Thyroid gland (tissue), 4 donors: Measurements from ENCODE around the gene COL26A1. TPM values are rescaled to one million over a fixed set of nuclear protein-coding genes. Genes with fewer than 3 reads are reported as not detected.

Experiments used
- DNase-seq, 2 donors: peaks; one replicate each; pipeline ENCODE4 v3.0.0-alpha.2; 2019
- H3K27ac ChIP-seq, 3 donors: fragments of 200-600 bp; sonication (generic); 1 replicate in 2 of 3; 2 replicates in 1 of 3; pipeline ENCODE4 v1.5.1; 2016 to 2019; ENCODE audit warnings: mild to moderate bottlenecking in 1 of 3, moderate library complexity in 1 of 3
- H3K27me3 ChIP-seq: fragments of 200-600 bp; sonication (generic); one replicate; pipeline ENCODE4 v1.5.1; 2019
- H3K36me3 ChIP-seq, 2 donors: fragments of 200-600 bp; sonication (generic); one replicate each; pipeline ENCODE4 v1.5.1; 2016 to 2019
- H3K4me1 ChIP-seq, 2 donors: fragments of 200-600 bp; sonication (generic); one replicate each; pipeline ENCODE4 v1.5.1; 2017 to 2019
- H3K4me3 ChIP-seq, 3 donors: fragments of 200-600 bp; sonication (generic); replicated peaks in 1 of 3; 1 replicate in 2 of 3; 2 replicates in 1 of 3; pipeline ENCODE4 v1.5.1; 2016; ENCODE audit warnings: mild to moderate bottlenecking in 1 of 3
- H3K9me3 ChIP-seq: fragments of 200-600 bp; sonication (generic); one replicate; pipeline ENCODE4 v1.5.1; 2017
- POLR2A ChIP-seq, 2 donors: fragments of 450-650 bp; IDR thresholded peaks; one replicate each; pipeline ENCODE4 v1.6.1; 2017; ENCODE audit warnings: antibody characterized with exemption in 2 of 2, mild to moderate bottlenecking in 2 of 2, moderate library complexity in 1 of 2
- WGBS, 2 donors: methylation state at CpG; one replicate each; pipeline ENCODE4 v1.1.5; 2017; 5-methylcytosine and 5-hydroxymethylcytosine counted together
- intact Hi-C: fragments of 100-400 bp; cut with DNase I; formaldehyde crosslinking; loops from one replicate; pipeline ENCODE4 v1.15.1; 2023
- total RNA-seq, 4 donors: library from RNA; depleted of rRNA; stranded (reverse); fragments of >200 nt; gene quantifications; one replicate each; pipeline ENCODE4 v1.2.3, GENCODE V29; 2016
- TF ChIP-seq, protein P1 (sequence below), 6 experiments: fragments of 200-600 bp in 3 of 6; fragments of 450-650 bp in 3 of 6; sonication (generic) in 3 of 6; IDR thresholded peaks; one replicate each; pipeline ENCODE4 v1.5.1; 2016 to 2019; ENCODE audit warnings: antibody characterized with exemption in 6 of 6, mild to moderate bottlenecking in 2 of 6, inconsistent platforms in 1 of 6, moderate library complexity in 1 of 6

Gene COL26A1
- total RNA-seq, 4 donors from 2014 or later: not detected

DNA sequence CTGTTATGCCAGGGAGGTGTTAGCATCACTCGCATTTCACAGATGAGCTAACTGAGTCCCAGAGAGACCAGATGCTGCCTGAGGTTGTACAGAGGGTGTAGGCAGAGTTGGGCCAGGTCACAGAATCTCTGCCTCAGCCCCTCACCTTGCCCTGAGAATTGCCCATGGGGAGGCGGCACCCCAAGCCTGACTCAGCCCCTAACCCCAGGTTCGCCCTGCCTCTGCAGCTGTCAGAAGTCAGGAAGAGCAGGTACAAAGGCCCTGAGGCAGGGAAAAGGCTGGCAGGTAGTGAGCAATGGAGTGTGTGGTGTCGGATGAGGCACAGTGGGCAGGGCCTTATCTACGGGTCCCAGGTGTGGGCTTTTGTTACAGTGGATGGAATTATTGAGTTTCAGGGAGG is 187.1 kb downstream of the COL26A1 start:
- WGBS, 2 donors: 90 to 95% methylated on average over 5 of the region's 5 CpGs
- H3K36me3 ChIP-seq: no peaks in the 10 kb centered on the region

DNA sequence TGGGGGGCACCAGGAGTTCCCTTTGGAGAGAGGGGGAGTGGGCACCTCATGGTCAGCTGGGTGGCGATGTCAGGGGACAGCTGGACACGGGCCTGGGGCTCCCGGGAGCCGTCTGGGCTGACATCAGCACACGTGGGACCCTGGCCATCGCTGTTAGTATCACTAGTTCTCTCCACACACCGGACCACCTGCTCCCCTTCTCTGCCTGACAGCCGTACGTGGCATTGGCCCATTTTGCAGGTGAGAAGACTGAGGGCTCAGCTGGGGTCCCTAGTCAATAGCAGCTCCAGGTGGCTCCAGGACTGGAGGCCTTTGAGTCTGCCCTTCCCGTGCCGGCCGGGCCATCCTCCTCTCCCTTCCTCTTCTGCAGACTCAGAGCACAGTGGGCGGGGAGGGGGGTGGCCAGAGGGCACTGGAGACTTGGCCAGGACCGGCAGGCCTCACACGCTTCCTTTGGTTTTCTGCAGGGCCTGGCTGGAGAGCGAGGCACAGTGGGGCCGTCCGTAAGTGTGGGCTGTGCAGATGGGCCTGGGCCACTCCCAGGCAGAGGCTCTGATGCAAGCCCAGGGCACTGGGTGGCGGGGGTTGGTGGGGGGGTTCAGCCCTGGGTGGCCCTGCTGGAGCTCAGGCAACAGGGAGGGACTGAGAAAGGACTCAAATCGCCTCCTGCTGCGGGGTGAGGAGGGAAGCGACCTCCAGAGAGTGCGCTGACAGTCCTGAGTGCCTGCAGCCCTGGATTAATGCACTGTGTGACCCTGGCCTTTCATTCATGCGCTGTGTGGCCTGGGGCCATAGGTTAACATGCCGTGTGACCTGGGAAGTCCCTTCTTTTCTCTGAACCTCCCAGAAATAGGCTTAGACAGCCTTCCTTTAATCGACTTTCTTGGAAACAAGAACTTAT is 188.2 kb downstream of the COL26A1 start:
- intact Hi-C loops: no loop called here
- no peaks in the 10 kb centered on the region for H3K27me3 ChIP-seq
- H3K9me3 ChIP-seq: no peaks in the 10 kb centered on the region
- H3K27ac ChIP-seq: no peak overlapping the region
- no peak overlapping the region for H3K4me3 ChIP-seq
- TF ChIP-seq, protein P1, sequence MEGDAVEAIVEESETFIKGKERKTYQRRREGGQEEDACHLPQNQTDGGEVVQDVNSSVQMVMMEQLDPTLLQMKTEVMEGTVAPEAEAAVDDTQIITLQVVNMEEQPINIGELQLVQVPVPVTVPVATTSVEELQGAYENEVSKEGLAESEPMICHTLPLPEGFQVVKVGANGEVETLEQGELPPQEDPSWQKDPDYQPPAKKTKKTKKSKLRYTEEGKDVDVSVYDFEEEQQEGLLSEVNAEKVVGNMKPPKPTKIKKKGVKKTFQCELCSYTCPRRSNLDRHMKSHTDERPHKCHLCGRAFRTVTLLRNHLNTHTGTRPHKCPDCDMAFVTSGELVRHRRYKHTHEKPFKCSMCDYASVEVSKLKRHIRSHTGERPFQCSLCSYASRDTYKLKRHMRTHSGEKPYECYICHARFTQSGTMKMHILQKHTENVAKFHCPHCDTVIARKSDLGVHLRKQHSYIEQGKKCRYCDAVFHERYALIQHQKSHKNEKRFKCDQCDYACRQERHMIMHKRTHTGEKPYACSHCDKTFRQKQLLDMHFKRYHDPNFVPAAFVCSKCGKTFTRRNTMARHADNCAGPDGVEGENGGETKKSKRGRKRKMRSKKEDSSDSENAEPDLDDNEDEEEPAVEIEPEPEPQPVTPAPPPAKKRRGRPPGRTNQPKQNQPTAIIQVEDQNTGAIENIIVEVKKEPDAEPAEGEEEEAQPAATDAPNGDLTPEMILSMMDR (IDR thresholded peaks at IDR 0.05): no peak
- TF ChIP-seq POLR2A (IDR thresholded peaks at IDR 0.05): no peak
- DNase-seq: no peak
- H3K36me3 ChIP-seq: no peaks in the 10 kb centered on the region
- H3K4me1 ChIP-seq: no peaks in the 10 kb centered on the region
- 76 to 77% methylated on average over 22 to 25 of the region's 26 CpGs for WGBS, 2 donors

More for the DNA sequence above, 187.1 kb downstream of the COL26A1 start:
- Histone ChIP-seq H3K9me3 (no peaks in the 10 kb centered on the region), H3K27ac (no peak overlapping the region), H3K4me1 (no peaks in the 10 kb centered on the region), H3K27me3 (no peaks in the 10 kb centered on the region), H3K4me3 (no peak overlapping the region)
- DNase-seq: no peak
- intact Hi-C loops: loop anchor here (10.0 kb wide), 2 partner anchors 255 to 845 kb away; partner anchors contain the start of gene PRKRIP1
- TF ChIP-seq POLR2A (IDR thresholded peaks at IDR 0.05): no peak

DNA sequence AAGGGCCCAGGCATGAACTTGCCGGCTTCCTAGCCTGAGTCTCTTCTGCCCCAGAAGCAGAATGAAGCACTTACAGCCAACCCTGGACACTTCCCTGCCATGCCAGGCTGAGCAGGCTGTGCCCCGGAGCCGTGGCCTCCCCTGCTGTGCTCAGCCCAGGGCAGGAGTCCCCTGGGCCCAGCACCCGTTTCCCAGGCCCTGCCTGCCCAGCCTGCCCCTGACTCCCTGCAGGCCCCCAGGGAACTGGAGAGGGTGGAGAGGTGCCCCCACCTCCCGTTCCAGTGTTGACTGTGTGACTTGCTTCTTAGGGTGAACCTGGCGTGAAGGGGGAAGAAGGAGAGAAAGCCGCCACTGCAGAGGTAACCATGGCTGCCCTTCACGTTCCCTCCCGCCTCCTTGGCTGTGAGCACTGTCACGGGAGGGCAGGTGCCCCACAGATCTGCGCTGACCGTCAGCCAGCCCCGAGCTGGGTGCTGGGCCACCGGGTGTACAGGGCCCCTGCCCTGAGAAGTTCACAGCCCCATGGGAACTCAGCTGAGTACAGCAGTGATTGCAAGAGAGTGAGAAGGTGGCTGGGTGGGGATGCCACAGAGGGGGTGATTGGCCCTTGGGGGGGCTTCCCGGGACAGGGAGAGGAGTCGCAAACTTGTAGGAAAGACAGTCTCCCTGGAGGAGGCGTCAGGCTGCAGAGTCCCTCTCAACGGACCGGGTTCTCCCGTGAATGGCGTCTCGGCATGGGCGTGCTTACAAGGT is 190.5 kb downstream of the COL26A1 start:
- 74 to 82% methylated on average over 19 to 21 of the region's 23 CpGs for WGBS, 2 donors
- no peak overlapping the region for H3K27ac ChIP-seq
- no peak for DNase-seq
- no peak for TF ChIP-seq POLR2A (IDR thresholded peaks at IDR 0.05)
- TF ChIP-seq, protein P1 (IDR thresholded peaks at IDR 0.05): no peak
- no peaks in the 10 kb centered on the region for H3K27me3 ChIP-seq
- intact Hi-C loops: no loop called here
- H3K9me3 ChIP-seq: no peaks in the 10 kb centered on the region
- no peak overlapping the region for H3K4me3 ChIP-seq
- H3K36me3 ChIP-seq: no peaks in the 10 kb centered on the region
- H3K4me1 ChIP-seq: no peaks in the 10 kb centered on the region

DNA sequence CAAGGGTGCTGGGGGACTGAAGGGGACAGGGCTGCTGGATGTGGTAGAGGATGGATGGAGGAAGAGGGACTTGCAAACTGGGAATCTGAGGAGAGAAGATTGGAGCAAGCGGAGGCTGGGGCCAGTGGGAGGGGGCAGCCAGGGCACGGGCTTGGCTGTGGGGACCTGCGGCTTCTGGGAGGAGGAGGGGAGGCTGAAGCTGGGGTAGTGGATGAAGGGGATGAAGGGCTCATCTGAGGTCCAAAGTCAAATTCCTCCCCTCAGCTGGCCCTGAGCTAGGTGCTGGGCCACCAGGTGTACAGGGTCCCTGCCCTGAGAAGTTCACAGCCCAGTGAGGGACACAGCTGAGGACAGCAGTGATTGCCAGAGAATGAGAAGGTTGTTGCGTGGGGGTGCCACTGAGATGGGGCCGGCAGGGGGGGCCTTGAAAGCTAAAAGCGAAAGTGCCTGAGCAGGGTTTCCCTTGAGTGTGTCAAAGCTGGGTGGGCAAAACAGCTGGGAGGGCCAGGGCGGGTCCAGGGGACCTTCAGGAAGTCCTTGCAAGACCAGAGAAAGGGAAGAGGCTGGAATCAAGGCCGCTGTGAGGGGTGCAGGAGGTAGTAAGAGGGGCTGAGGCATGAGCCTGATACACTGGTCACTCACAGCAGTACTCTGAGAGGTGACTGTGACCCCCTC is 191.2 kb downstream of the COL26A1 start:
- 87 to 90% methylated on average over 8 of the region's 8 CpGs for WGBS, 2 donors
- Histone ChIP-seq H3K4me3 (no peak overlapping the region), H3K27ac (no peak overlapping the region), H3K4me1 (no peaks in the 10 kb centered on the region), H3K9me3 (no peaks in the 10 kb centered on the region), H3K27me3 (no peaks in the 10 kb centered on the region), H3K36me3 (no peaks in the 10 kb centered on the region)
- no peak for DNase-seq
- intact Hi-C loops: no loop called here
- TF ChIP-seq, protein P1 (IDR thresholded peaks at IDR 0.05): no peak
- no peak for TF ChIP-seq POLR2A (IDR thresholded peaks at IDR 0.05)

DNA sequence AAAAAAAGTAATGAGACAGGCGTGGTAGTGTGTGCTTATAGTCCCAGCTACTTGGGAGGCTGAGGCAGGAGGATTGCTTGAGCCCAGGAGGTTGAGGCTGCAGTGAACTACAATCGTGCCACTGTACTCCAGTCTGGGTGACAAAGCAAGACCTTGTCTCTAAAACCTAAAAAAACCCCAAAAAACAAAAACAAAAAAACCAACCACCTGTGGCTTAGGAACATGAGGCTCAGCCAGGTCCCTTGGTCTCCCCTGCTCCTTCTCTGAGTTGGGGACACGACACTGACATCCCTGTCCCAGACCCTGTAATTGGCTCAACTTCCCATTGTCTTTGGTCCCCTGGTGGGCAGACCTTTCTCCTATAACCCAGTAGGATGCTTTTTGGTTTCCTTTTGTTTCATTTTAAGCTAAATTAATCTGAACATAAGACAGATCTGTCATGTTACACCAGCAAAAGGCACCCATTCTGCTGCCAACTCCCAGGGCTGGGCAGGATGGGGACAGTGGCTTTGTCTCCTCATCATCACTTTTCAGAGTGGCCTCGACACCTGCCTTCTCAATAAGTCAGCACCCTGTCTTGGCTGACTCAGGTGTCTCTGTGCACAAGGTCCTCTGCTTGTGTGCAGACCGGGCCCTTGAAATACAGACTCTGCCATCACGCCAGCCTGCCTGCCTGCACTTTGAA is 192.1 kb downstream of the COL26A1 start:
- no peaks in the 10 kb centered on the region for H3K27me3 ChIP-seq
- H3K9me3 ChIP-seq: no peaks in the 10 kb centered on the region
- WGBS, 2 donors: 92 to 93% methylated on average over 6 of the region's 6 CpGs
- H3K4me3 ChIP-seq: no peak overlapping the region
- no peak for DNase-seq
- intact Hi-C loops: no loop called here
- no peaks in the 10 kb centered on the region for H3K4me1 ChIP-seq
- H3K36me3 ChIP-seq: no peaks in the 10 kb centered on the region
- no peak overlapping the region for H3K27ac ChIP-seq
- TF ChIP-seq, protein P1 (IDR thresholded peaks at IDR 0.05): no peak
- no peak for TF ChIP-seq POLR2A (IDR thresholded peaks at IDR 0.05)
